Right cardiac atrium (tissue), 5 donors: Measurements from ENCODE around the gene ENAH. TPM values are rescaled to one million over a fixed set of nuclear protein-coding genes. Genes with fewer than 3 reads are reported as not detected.
"Not testable (repeated sequence)": the region's sequence is repeated elsewhere in the genome, so short reads cannot be mapped to it uniquely, and the experiment has no call there.

ENCODE experiments used
- ATAC-seq, 2 donors: fragments of 200-7000 bp; cut with Tn5 transposase; one replicate each; pipeline versions ENCODE4 v1.8.0 to v1.9.1; 2020; ENCODE audit warnings: moderate library complexity in 2 of 2, mild to moderate bottlenecking in 1 of 2
- DNase-seq, 3 donors: peaks; one replicate each; pipeline ENCODE4 v3.0.0-alpha.2; 2020
- H3K27ac ChIP-seq: one replicate; pipeline ENCODE4 v1.5.1; 2013; ENCODE audit warnings: mild to moderate bottlenecking, low read length, control low read depth, moderate library complexity
- H3K27me3 ChIP-seq: one replicate; pipeline ENCODE4 v1.6.1; 2013; ENCODE audit not compliant: control insufficient read depth, insufficient read depth
- H3K4me1 ChIP-seq: one replicate; pipeline ENCODE4 v1.6.1; 2013; ENCODE audit warnings: low read length; ENCODE audit not compliant: control insufficient read depth, insufficient read depth
- H3K4me3 ChIP-seq: one replicate; pipeline ENCODE4 v1.5.1; 2013; ENCODE audit warnings: low read length, control low read depth
- H3K9me3 ChIP-seq: one replicate; pipeline ENCODE4 v1.6.1; 2013; ENCODE audit warnings: low read length; ENCODE audit not compliant: control insufficient read depth
- WGBS: extraction: QIAGEN DNeasy Blood & Tissue Kit; methylation state at CpG from one replicate; pipeline ENCODE4 v1.1.7; 2013; 5-methylcytosine and 5-hydroxymethylcytosine counted together
- intact Hi-C, 4 donors: fragments of 100-400 bp; cut with DNase I; formaldehyde crosslinking; loops; one replicate each; pipeline versions ENCODE4 v1.11.0 to v1.14.0; 2022 to 2023
- polyA plus RNA-seq: library from polyadenylated mRNA; stranded (reverse); fragments of 200-250 nt; gene quantifications from one replicate; pipeline ENCODE4 v1.2.3, GENCODE V29; 2013
- total RNA-seq, 4 donors: library from RNA; stranded (reverse); fragmentation: NEBNext Ultra II Directional; extraction: Animal tissue kit (Norgen Biotek cat#: 25700); gene quantifications; one replicate each; pipeline ENCODE4 v1.2.1, GENCODE V29; 2021
- donor health status: healthy with polysubstance abuse.
- donor health status: DM: no; HTN: yes; CAD: no.
- donor health status: DM: no; HTN: no; CAD: no.
- donor health status: DM: no; HTN: yes; CAD: no; lungs with severe emphysema.
- donor health status: DM: yes; HTN: yes; CAD: no.

The ENAH gene
- total and polyA plus RNA-seq, 5 donors: 29.8 to 132 (median 108) TPM

DNA sequence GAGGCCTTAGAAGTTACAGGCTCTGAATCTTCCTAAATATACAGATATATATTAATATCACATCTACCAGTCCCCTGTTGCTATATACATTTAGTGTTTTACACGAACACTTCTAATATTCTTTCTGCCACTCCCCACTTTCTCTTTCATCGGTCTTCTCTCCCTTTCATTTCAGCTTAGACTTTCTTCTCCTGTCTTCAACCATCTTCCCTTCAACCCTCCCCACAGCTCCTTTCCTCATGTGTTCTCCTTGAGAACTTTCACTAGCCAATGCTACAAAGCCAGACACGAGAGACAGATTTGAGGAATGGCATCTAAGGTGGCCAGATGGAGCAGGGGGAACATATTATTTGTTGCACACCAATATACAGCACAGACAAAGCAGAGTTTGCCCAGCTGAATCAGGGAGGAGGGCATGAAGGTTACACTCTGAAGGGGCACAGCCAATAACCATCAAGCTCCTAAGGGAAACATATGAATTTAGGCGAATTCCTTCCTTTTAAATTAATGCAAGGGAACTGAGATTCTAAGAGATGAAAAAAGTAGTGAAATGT is 141.0 kb downstream of the ENAH start:
- intact Hi-C loops: no loop called here
- no peak overlapping the region for H3K27ac ChIP-seq
- WGBS: 95% methylated on average over 4 of the region's 4 CpGs
- no peak for ATAC-seq
- H3K9me3 ChIP-seq: no peaks in the 10 kb centered on the region
- no peak for DNase-seq
- no peaks in the 10 kb centered on the region for H3K27me3 ChIP-seq
- H3K4me1 ChIP-seq: no peaks in the 10 kb centered on the region
- no peak overlapping the region for H3K4me3 ChIP-seq

DNA sequence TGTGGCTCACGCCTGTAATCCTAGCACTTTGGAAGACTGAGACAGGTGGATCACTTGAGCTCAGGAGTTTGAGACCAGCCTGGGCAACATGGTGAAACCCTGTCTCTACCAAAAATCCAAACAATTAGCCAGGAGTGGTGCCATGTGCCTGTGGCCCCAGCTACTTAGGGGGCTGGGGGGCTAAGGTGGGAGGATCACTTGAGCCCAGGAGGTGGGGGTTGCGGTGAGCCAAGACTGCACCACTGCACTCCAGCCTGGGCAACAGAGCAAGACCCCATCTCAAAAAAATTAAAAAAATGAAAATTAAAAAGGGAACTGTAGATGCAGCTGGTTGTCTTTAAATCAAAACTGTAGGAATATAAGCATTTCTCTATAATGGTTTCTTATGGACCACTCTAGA is 142.2 kb downstream of the ENAH start:
- H3K4me3 ChIP-seq, DNase-seq, ATAC-seq, H3K27ac ChIP-seq, H3K9me3 ChIP-seq, H3K27me3 ChIP-seq, intact Hi-C loops, H3K4me1 ChIP-seq: not testable (repeated sequence)
- WGBS: 99% methylated on average over 2 of the region's 2 CpGs

DNA sequence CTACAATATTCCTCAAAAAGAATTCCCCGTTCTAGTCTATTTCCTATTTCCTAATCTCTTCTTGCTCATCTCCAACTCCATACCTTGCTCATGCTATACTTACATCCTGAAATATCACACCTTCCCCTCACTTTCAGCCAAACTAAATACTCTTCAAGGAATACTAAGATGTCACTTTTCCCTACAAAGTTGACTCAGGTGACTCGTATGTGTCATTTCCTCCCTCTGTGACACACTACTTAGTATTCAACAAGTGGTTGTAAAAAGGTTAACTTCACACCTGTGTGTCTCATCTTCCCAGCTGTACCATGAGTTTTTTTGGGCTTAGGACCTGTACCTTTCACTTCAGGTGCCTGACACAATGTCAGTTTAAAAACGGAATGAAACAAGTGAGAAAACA is 143.2 kb downstream of the ENAH start:
- ATAC-seq: no peak
- 90% methylated on average over 3 of the region's 3 CpGs for WGBS
- Histone ChIP-seq H3K27me3 (no peaks in the 10 kb centered on the region), H3K9me3 (no peaks in the 10 kb centered on the region), H3K4me1 (no peaks in the 10 kb centered on the region), H3K4me3 (no peak overlapping the region), H3K27ac (no peak overlapping the region)
- no peak for DNase-seq
- intact Hi-C loops: no loop called here

DNA sequence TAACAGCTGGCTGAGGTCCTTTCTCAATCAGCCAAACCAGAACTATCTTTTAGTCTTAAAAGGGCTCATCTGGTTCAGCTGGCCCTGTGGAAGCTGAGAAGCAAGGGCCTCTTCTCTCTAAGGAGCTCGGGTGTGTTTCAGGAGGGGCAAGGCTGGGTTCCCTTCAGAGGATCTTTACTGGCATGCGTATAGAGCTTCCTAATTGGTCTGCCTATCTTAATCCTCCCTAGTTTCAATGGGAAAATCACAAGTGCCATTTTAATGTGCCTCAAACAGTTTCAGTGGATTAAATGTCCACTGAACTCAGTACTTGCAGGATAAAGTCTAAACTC is 143.6 kb downstream of the ENAH start:
- ATAC-seq: peak in 1 of 2 donors; percentile 6

DNA sequence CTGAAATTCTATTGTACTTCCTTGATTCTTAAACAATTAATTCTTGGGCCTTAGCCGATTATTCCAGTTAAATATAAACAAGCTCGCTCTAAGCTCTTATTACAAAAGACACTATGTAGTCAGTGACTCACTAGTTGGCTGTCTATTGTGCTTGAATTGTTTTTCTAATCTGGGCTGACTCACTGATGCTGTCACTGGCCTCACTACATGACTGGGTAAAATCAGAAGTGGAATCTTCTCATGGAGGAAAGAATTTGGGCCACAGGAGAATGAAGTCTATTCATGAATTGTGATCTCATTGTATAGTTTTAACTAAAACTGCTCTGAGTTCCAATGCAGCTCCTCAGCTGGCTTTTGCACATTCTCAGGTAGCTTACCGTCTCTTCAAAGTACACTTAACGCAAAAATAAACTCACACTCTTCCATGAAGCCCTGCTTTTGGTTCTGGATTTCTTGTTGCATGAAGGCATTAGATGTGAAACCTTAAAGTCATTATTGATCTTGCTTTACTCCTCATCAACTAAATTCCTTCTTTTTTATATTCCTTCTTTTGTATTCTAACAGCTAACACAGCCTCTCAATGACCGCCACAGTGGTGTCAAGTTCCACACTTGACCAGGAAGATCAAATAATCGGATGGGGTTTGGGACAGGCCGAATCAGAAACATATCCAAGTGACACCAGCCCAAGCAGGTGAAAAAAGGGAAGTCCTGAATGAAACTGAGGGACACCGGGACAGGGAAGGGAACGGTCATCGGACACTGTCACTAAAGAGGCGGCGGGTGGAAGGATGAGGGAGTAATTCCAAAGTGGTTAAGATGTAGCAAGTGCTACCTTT is 144.2 kb downstream of the ENAH start:
- 64% methylated on average over 12 of the region's 12 CpGs for WGBS
- Histone ChIP-seq H3K27ac (peak overlapping the region; percentile 91), H3K4me1 (no peaks in the 10 kb centered on the region), H3K4me3 (no peak overlapping the region), H3K27me3 (no peaks in the 10 kb centered on the region), H3K9me3 (no peaks in the 10 kb centered on the region)
- DNase-seq: peak in 1 of 3 donors; percentile 24
- intact Hi-C loops: no loop called here
- ATAC-seq: peak; percentile 97 to 100

More for the DNA sequence above, 143.6 kb downstream of the ENAH start:
- 95% methylated on average over 2 of the region's 2 CpGs for WGBS
- H3K4me3 ChIP-seq: no peak overlapping the region
- H3K9me3 ChIP-seq: no peaks in the 10 kb centered on the region
- peak overlapping the region; percentile 91 for H3K27ac ChIP-seq
- no peaks in the 10 kb centered on the region for H3K27me3 ChIP-seq
- no peak for DNase-seq
- intact Hi-C loops: no loop called here
- H3K4me1 ChIP-seq: no peaks in the 10 kb centered on the region

DNA sequence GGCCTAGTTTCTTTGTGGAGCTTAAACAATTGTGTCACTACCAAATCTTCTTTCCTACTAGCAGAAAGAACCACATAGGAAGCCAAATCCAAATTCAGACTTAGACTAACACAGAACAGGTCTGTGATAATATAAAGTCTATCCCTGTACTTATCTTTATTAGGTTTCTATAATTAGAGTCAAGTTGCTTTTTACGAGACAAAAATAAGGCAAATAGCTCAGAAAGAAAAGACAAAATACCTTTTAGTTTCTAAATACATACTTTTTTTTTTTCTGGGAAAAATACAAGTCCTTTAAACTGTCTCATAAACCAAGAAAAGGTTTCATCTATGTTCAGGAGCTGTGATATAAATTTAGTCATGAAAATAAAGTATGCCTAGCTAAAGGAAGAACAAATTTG is 146.2 kb downstream of the ENAH start:
- H3K4me3 ChIP-seq: no peak overlapping the region
- no peaks in the 10 kb centered on the region for H3K9me3 ChIP-seq
- no peak for DNase-seq
- WGBS: 65% methylated on average over 1 of the region's 1 CpG
- no peak for ATAC-seq
- intact Hi-C loops: loop anchor here in 1 of 4 donors (2.0 kb wide), 1 partner anchor 14 kb away; no protein-coding TSS in a partner anchor
- H3K4me1 ChIP-seq: no peaks in the 10 kb centered on the region
- H3K27ac ChIP-seq: no peak overlapping the region
- H3K27me3 ChIP-seq: no peaks in the 10 kb centered on the region

DNA sequence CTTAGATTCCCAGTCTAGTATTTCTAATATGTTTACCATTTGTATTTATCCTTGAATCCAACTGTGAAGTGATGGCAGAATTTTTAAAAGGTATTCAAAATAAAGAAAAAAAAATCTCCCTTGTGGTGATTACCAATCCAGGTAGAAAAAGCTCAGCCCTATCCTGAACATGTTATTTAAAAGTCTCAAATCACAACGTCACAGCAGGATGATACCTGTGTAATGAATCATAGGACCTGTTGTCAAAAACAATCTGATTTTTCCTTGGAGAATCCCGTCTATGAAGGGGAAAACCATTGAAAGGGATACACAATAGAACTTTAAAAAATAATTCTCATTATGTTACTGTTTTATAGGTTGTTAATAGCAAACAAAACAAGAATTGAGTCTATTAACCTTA is 148.1 kb downstream of the ENAH start:
- no peaks in the 10 kb centered on the region for H3K27me3 ChIP-seq
- no peaks in the 10 kb centered on the region for H3K9me3 ChIP-seq
- intact Hi-C loops: no loop called here
- no peaks in the 10 kb centered on the region for H3K4me1 ChIP-seq
- whole genome bisulfite sequencing: 91% methylated on average over 2 of the region's 2 CpGs
- H3K4me3 ChIP-seq: no peak overlapping the region
- no peak for DNase-seq
- H3K27ac ChIP-seq: no peak overlapping the region
- no peak for ATAC-seq

DNA sequence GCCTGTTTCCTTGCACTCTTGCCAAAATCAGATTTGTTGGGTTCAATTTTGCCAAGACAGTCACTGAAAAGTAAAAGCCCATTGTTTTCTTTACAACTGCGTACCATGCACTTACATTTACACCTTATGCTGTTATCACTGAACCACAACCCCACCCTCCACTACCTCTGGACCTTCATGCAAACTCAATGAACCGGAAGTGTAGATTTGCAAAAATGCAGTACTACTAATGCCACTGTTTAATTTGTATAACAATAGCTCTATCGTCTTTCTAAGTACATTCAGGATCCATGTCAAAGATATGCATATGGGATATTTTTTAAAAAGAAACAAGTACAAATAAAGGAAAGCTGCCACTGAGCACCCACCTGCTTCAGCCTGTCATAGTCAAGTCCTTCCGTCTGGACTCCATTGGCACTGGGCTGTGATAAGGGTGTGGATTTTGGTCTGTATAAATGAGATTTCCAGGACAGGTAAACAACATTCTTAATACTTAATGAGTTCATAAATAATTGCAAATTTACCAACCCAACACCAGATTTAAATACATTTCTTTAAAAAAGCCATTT is 152.2 kb downstream of the ENAH start:
- ATAC-seq (no peak), DNase-seq (no peak)
- 90% methylated on average over 4 of the region's 4 CpGs for WGBS
- Histone ChIP-seq H3K4me3 (no peak overlapping the region), H3K27ac (no peak overlapping the region), H3K4me1 (no peaks in the 10 kb centered on the region), H3K9me3 (no peaks in the 10 kb centered on the region), H3K27me3 (no peaks in the 10 kb centered on the region)
- intact Hi-C loops: no loop called here

DNA sequence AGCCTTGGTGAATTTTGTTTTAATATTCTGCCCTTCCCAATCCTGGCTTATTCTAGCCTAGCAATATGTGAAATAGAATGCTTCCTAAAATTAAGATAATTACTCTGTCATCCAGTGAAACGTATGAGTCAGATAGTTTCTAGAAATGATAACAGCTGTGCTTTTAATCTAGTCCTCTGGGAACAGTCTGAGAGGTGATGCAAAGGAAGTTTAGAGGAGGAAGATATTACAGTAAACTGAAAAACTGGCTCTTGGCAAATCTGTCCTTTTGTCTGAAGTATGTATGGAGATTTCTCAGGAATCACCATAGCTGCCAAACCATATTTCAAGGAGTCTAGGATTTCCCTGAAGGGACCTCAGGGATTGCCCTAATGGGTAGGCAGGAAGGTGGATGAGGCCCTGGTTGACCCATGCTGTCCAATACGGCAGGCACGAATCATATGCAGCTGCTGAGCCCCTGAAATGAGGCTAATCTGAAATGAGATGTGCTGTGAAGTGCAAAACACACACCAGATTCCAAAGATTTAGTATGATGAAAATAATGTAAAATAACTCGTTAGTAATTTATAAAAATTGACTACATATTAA is 154.3 kb downstream of the ENAH start:
- ATAC-seq (no peak), DNase-seq (no peak)
- no peaks in the 10 kb centered on the region for H3K27me3 ChIP-seq
- no peaks in the 10 kb centered on the region for H3K4me1 ChIP-seq
- no peaks in the 10 kb centered on the region for H3K9me3 ChIP-seq
- intact Hi-C loops: no loop called here
- H3K4me3 ChIP-seq: no peak overlapping the region
- 55% methylated on average over 4 of the region's 4 CpGs for WGBS
- no peak overlapping the region for H3K27ac ChIP-seq

DNA sequence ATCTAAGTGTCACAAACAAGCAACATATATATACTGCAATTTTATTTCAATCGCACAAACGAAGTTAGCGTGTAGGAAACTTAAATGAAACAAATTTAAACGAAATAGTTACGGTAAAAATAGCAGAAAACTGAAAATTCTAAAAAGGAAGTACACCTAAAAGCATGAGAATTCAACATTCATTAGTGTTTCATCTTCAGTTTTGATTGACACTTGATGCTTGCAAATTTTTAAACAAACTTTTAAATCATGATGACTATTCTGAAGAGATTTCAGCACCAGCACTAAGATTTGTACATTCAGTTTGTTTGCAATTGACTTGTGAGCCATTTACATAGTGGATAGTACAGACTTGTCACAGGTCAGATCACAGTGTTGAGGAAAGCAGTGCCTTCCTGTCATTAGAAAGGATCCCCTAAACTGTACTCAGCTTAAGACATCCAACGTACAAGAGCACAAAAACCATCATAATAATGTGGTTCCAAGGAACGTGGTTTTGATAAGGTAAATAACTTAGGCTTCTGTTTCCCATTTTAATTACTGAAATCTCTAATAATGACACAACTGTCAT is 158.0 kb downstream of the ENAH start:
- no peak overlapping the region for H3K27ac ChIP-seq
- no peaks in the 10 kb centered on the region for H3K27me3 ChIP-seq
- intact Hi-C loops: no loop called here
- no peak overlapping the region for H3K4me3 ChIP-seq
- H3K9me3 ChIP-seq: no peaks in the 10 kb centered on the region
- ATAC-seq: no peak
- H3K4me1 ChIP-seq: no peaks in the 10 kb centered on the region
- 76% methylated on average over 7 of the region's 7 CpGs for WGBS
- no peak for DNase-seq
